ENCODE results near the gene AMBRA1.

- TF ChIP-seq ZNF384 (IDR thresholded peaks at IDR 0.05) = no peak
- no peak for TF ChIP-seq SUZ12 (IDR thresholded peaks at IDR 0.05)
- no peak for TF ChIP-seq PKNOX1 (IDR thresholded peaks at IDR 0.05)
- TF ChIP-seq L3MBTL2 (conservative IDR thresholded peaks at IDR 0.05) = no peak
- TF ChIP-seq HDGF (IDR thresholded peaks at IDR 0.05; ENCODE audit: borderline replicate concordance) = no peak
- TF ChIP-seq TARDBP (IDR thresholded peaks at IDR 0.05) = no peak
Observed at GRCh38 chr11:46348566-46349401, 245.0 kb downstream of the AMBRA1 start.

Data from HEK293T (cell line).